HG03060 (cell line): ENCODE results near the gene PIK3C2B.

Source experiments
- ATAC-seq: cut with Tn5 transposase; IDR thresholded peaks from one replicate; pipeline ENCODE4 v1.9.1; 2021; ENCODE audit warnings: low read depth, moderate number of reproducible peaks; ENCODE audit not compliant: unreplicated experiment

PIK3C2B gene

DNA sequence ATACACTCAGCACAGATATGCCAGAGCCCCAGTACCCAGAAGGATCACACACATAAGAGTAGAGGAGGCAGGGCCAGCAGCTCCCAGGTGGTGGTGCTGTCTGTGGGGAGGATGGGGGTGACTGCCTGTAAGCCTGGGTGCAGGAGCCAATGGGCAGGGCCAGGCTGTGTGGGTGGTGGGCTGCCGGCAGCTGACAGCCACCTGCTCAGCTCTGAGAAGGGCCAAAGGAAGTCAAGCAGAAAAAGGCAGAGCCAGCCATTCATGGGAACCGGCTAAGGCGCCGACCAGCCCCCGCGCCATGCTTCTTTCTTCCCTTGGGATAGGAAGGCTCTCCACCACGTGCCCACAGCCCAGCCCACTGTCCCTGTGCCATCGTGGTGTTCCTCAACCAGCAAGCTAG, 14.1 kb downstream of the PIK3C2B start:
- ATAC-seq: no peak

DNA sequence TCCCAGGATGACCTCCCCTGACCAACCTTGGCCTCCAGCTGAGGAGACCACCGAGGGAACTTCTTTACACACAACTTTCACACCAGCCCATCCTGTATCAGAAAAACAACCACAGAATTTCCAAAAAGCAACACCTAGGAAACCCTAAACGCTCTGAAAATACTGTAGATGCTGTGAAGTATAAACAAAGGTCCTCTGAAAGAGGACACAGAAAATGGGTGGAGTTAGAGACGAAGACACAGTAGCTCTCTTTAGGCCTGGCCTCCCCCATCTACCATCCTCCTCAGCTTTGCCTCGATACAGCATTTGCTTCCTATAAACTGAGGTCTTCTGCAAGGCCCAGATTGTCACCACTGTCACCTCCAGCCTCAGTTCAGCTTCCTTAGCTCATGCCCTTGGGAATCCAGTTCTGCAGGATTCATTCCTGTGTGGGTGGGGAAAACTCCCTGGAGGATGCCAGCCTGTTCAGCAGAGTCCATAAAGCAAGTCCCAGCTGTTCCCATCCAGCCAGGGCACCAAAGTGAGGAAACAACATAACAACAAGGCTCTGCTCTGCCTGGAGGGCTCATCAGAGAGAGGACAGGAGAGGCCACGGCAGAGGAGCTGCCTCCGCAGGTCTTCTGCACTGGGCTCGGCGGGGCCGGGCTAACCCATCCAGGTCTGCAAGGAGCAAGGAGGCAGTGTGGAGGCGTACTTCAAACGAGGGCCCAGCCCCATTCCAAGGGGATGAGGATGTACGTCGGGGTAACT, 15.0 kb downstream of the PIK3C2B start:
- ATAC-seq: no peak

DNA sequence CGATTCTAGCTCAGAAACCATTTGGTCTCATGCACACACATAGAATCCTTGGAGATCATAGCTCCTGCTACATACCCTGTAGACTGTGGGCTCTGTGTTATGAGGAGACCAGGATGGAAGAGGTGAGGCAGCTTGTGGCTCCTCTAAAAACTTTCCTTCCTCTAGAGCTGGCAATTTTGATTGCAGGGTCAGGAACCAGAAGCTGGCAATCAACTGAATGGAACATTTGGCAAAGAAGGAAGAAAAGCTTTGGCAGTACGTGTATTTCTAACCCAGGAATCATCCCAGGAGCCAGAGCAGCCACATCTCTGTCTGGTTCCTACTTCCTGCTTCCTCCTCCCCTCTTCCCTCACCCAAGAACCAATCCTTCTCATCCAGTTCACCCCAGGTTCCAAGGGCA, 15.7 kb downstream of the PIK3C2B start:
- no peak for ATAC-seq

DNA sequence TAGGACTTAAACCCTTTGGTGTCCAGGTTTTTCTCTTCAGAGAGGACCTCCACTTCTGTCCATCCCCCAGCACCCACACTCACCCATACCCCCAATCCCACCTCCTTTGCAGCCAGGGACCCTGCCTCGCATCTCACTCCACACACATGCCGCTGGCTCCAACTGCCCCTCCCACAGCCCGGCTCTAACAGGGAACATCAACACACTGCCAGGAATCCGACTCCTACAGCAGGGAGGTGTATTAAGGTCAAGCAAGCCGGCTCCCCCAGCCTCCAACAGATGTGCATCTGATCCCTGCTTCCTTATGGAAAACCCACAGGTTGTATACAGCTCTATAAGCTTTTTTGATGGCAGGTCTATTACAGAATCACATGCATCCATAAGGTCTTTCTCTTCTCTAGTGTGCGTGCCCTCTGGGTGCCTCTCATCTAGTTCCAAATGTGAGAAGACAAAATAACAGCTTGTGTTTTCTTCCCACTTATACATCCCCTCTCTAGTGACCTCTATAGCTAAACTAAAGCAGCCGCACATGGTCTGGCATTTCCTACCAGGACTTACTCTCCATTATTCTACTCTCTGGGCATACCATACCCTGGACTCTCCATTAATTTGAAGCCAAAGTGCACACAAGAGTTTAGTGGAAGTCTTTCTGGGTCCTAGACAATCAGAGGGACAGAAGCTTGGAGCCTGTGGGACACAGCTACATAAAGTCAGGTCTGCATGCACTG, 16.3 kb downstream of the PIK3C2B start:
- ATAC-seq: no peak

DNA sequence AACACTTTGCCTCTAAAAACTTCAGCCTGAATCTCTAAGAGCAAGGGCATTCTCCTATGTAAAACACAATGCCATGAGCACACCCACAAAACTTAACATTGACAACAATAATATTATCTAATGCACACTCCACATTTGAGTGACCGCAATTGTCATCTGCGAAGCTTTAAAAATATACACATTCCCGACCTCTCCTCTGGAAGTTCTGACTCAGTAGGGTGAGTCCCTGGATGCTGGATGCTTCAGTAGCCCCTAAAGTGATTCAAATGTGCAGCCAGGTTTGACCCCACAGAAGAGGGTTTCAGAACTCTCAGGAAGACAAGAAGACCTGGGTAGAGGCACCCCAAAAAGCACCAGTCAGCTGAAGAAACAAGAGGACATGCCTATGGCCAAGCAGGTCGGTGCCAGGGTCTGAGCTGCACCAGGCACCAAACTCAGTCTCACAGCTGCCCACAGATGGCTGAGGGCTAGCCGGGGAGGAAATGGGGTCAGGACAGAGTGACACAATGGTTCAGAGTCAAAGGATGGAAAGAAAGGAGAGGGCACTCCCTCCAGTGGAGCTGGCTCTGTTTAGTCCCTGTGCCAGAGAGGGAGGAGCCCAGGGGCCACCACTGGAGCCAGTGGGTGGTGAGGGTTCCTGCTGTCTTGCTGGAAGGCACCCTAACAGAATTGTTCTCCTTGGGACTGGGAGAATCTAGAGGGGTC, 17.4 kb downstream of the PIK3C2B start:
- no peak for ATAC-seq

DNA sequence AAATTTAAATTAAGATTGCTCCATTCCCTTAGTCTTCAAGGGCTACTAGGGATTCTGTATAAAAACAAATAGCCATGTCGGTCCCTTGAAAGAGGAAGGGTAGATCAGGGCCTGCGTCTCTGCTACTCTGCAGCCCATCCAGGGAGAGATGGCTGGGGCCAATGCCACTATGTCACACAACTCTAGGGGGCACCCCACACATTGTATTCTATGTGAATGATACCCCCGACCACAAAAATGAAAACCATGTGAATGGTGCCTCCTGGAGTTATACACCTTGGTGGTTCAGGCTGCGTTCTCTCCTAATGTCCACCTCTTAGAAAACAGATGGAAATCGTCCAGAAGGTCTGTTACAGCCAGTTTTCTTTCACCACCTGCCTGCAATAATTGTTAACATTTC, 18.0 kb downstream of the PIK3C2B start:
- no peak for ATAC-seq

DNA sequence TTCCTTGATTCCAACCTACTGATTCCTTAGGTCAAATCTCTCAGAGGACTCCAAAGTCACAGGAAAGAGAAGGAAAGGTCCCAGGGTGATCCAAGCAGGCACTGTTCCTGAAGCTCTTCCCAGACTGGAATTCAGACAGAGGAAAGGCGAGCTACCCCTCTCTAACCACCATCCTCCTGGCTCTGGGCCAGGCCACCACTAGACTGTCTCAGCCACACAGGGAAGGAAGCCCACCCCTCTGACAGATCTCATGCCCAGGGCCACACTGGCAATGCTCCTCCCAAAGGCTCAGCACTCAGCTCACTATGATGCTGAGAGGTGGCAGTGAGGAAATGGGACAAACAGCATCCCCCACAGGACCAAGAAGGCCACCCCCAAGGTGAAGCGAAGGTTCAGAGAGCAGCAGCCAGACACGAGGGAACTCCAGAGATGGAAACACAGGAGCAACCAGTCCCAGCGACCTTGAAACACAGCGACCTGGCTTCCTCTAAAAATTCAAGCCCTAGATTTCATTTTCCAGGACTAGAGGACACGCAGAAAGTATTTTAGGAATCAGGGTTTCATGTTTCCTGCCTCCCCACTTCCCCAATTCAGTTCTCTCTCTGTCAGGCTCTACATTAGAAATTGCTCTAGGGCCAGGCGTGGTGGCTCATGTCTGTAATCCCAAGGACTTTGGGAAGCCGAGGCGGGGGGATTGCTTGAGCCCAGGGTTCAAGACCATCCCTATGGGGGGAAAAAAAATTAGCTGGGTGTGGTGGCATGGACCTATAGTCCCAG, 18.8 kb downstream of the PIK3C2B start:
- no peak for ATAC-seq

DNA sequence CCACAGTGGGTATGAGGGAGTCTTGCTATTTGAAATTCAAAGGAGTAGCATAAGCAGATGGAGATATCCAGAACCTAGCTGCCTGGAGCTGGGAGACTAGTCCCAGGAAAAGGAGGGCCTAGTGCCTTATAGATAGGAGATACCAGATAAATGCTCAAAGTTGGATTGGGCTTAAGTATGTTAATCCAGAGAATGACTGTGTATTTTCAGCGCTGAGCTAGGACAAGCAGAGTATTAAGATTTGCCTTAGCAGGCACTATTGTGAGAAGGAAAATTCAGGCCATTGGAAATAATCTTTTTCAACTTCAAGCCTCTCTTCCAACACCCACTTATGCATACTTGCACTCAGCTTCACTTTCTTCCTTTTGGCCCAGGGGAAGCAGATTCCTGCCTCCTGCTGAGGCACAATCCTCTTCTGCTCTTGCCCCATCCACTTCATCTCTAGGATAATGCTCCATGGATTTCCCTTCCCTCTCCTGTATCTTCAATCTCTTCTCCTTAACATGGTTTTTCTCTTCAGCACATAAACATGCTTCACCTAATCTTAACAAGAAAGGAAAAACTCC, 21.1 kb downstream of the PIK3C2B start:
- no peak for ATAC-seq

DNA sequence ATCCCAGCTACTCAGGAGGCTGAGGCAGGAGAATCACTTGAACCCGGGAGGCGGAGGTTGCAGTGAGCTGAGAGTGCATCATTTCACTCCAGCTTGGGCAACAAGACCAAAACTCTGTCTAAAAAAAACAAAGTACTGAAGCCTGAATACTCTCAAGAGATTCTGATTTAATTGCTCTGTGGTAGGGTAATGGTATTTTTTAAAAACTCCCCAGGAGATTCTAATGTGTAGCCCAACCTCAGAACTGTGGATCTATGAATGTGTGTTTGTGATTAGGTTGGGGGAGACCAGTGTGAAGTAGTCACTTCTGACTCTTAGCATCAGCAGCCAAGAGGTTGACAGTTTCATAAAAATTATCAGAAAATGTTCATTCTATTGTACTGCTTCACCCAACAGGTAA, 21.9 kb downstream of the PIK3C2B start:
- ATAC-seq: no peak

DNA sequence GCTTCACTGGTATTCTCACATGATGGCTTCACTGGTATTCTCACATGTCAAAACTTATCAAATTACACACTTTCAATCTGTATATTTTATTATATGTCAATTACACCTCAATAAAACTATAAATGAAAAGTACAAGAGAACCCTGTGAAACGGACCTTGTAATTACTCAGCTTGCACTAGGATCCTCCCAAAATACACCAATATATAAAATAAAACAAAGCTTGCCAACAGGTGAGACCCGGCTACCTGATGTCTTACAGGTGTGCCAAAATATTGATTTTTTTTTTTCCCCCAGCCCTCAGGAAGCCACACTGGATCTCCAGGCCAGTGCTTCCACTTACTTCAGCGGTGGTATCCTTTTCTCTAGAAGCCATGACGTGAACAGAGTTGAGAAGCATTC, 22.9 kb downstream of the PIK3C2B start:
- ATAC-seq: no peak

DNA sequence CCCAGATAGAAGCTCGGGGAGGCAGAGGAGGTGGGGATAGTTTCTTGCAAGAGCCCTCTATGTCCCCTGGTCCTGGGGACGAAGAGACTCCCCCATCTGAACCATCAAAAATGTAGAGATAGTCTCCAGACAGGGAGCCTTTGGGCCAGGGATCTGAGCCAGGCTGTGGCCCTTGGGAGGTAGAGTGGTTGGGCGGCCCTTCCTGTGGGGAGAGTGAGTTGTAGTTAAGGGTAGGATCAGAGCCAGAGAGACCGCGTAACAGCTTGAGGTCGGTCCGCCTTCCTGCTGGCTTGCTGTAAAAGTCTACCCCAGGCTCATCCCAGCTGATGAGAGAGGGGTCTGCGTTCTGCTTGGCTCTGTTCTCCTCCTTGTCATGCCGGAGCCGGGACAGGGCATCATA, 25.3 kb downstream of the PIK3C2B start:
- ATAC-seq: no peak

DNA sequence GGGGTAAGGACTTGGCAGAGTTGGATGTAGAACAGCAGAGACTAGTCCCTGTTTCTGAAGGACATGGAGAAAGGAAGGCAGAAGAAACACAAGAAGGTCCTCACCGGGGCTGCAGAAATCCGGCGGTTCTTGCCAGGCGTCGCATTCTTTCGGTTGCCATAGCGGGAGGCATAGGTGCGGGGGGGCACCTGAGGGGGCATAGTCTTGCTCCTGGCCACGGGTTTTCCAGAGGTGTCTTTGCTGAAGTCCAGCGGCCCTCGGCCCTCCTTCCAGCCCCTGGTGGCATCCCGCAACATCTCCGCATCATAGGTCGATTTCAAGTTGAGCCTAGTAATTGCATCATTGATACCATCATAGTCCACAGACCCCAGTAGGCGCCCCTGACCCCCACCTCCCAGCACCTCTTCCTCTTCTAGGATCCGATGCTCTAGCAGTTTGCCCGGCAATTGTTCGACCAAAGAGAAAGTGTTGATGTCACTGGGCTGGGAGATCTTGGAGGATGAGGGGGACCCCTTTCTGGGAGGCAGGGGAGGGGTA, 25.8 kb downstream of the PIK3C2B start:
- no peak for ATAC-seq

DNA sequence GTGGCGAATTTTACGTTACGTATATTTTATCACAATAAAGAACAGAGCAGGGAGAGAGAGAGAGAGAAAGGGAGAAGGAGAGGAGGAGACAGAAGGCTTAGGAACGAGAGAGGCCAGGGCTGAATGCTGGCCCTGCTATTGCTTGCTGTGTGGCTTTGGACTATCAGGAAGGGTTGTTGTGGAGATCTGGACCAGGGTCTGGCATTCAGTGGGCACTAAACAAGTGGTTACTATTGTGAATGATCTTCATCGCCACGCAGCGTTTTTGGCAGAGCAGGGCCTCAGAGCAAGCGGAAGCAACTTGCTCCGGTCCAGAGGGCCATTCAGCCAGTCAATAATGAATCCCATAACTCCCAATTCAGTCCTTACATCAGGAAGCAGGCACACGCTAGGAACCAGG, 26.4 kb downstream of the PIK3C2B start:
- no peak for ATAC-seq

DNA sequence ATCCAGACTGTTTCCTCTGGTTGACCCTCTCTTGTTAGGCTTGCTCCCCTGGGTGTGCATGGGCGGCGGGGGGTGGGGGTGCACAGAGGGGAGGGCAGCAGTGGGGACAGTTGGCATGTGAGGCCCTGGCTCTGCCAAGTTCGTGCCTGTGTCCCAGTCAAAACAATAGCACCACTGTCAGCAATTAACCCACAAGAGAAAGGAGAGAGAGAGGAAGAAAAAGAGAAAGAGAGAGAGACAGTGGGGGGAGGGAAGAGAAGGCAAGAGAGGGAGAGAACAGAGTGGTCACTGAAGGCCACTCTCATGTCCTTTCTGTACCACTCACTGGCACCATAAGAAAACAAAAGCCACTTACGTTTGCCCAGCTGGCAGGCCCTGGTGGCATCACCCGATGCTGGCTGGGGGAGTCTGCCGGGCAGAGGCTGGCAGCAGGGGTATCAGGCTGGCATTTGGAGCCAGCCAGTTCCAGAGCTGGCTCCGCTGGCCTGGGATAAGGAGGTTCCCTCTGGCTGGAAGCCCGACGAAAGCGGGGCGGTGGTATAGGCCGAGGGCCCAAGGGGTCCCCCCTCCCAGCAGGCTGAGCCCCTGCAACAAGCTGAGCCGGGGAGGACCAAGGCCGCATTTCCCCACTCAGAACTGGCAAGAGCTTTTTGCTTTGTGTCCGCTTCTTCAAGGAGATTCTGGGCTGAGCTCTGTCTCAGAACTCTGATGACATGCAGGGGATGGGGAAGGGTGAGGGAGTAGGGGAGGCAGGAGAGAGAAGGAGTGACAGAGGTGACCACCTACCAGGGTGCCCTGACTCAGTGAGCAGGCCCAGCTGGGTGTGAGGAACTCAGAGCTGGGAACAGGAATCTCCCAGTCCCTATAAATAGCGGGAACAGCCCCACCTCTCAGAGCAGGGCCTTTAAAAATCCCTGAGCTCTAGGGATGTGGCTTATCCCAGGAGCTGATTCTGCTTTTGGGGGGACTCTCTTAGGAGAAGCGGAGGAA, 27.9 kb downstream of the PIK3C2B start:
- ATAC-seq: no peak

DNA sequence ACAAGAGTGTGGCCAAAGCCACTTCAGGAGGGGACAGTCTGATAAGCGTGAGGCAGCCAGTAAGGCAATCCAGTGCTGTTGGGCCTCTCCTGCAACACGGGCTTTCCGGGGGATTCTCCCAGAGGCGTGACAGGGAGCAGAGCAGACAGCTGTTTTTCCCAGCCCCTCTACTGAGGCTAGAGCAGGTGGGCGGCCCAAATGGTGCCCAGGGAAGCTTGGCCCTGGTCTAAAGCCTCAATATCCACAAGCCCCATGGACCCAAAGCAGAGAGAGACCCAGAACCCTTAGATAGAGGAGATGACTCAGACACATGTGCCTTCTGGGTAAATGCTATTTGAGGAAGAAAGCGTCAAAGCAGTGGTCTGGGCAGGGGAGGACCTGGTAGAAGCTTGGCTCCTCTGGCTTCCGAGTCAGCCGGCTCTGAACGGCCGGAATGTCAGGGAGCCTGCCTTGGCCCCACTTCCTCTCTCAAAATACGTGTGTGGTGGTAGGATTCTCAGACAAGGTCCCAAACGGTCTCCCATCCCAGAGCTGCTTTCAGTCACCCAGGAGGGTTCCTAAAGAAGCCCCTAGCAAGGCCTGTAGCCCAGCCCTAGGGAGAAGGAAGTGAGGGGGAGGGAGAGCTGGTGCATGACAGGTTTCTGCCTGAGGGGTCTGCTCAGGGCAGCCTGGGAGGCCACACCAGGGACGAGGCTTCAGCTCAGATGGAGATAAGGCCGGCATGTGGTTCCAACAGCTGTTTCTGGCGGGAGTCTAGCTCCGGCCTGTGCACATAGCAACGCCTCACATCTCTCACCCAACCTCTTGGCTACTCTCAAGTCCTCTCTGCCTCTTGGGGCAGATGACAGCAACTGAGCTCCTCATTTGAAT, 28.8 kb downstream of the PIK3C2B start:
- ATAC-seq: peak; percentile 50

DNA sequence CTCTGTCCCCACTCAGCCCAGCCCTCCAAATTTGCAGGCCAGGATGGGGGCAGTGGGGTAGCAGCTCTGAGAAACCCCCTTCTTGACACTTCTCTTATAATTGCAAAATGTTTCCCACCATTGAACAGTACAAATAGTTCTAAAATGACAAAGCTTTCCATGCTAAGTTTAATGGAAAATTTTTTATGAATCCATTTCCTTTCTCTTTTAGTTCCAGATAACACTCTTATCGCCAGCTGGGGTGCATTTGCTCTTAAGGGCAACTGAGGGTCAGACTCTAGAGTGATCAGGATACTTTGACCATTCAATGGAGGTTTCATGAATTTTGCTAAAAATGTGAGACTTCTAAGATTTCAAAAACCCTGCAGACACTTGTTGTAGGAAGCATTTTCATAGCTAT, 29.9 kb downstream of the PIK3C2B start:
- ATAC-seq: no peak

DNA sequence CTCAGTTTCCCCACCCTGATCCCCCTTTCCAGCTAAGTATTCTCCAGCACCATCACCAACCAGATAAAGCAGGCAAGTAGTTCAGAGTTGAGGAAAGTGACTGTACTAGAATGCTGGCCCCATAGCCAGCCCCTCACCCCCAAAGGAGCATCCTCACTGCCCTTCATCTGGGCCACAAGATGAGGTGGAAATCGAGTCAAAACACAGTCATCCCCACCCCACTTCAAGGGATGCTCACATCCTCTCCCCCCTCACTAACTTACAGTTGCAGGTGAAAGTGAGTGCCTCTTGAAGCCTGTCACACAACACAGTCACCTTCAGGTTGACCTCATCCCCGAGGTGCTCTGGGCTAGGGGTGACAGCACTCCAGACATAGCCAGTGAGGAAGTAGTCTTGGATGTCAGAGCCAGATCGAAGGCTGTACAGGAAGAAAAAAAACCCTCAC, 30.4 kb downstream of the PIK3C2B start:
- no peak for ATAC-seq
